Astrocyte (in vitro differentiated cells and primary cell): ENCODE data around the gene SBK3. TPM values are rescaled to one million over a fixed set of nuclear protein-coding genes. Genes with fewer than 3 reads are reported as not detected.

Experiments
- DNase-seq: peaks from one replicate; pipeline ENCODE4 v3.0.0-alpha.2; 2010; ENCODE audit warnings: low read depth
- FAIRE-seq: peaks from 2 replicates; lab custom pipeline; 2011; peaks lifted over from hg19 to GRCh38; lab: Jason Lieb, UNC
- H2AFZ ChIP-seq: 2 replicates; pipeline ENCODE4 v1.6.0; 2012; ENCODE audit warnings: low read depth, low read length, inconsistent platforms
- H3K27ac ChIP-seq: 2 replicates; pipeline ENCODE4 v1.5.1; 2011; ENCODE audit warnings: low read depth, low read length, inconsistent platforms
- H3K27me3 ChIP-seq: 2 replicates; pipeline ENCODE4 v1.6.0; 2011; ENCODE audit warnings: low read length, inconsistent platforms; ENCODE audit not compliant: insufficient read depth
- H3K36me3 ChIP-seq: 2 replicates; pipeline ENCODE4 v1.5.1; 2011; ENCODE audit warnings: low read length, inconsistent platforms; ENCODE audit not compliant: insufficient read depth
- H3K4me1 ChIP-seq: 2 replicates; pipeline ENCODE4 v1.5.1; 2011; ENCODE audit warnings: low read length, inconsistent platforms; ENCODE audit not compliant: insufficient read depth
- H3K4me2 ChIP-seq: 2 replicates; pipeline ENCODE4 v1.6.0; 2012; ENCODE audit warnings: low read length, inconsistent platforms
- H3K4me3 ChIP-seq: 2 replicates; pipeline ENCODE4 v1.5.1; 2011; ENCODE audit warnings: low read depth, mild to moderate bottlenecking, low read length, inconsistent platforms; ENCODE audit not compliant: insufficient read depth
- H3K79me2 ChIP-seq: 2 replicates; pipeline ENCODE4 v1.6.0; 2012; ENCODE audit warnings: mild to moderate bottlenecking, low read length, inconsistent platforms; ENCODE audit not compliant: insufficient read depth
- H3K9ac ChIP-seq: 2 replicates; pipeline ENCODE4 v1.6.0; 2012; ENCODE audit warnings: mild to moderate bottlenecking, low read length, inconsistent platforms
- H3K9me3 ChIP-seq: 2 replicates; pipeline ENCODE4 v1.5.1; 2012; ENCODE audit warnings: low read depth, mild to moderate bottlenecking, low read length, inconsistent platforms; ENCODE audit not compliant: insufficient read depth
- H4K20me1 ChIP-seq: 2 replicates; pipeline ENCODE4 v1.6.0; 2012; ENCODE audit warnings: low read length, inconsistent platforms; ENCODE audit not compliant: insufficient read depth
- H3K27ac Mint-ChIP-seq: one replicate; pipeline ENCODE4 v1.8.0; 2021; ENCODE audit warnings: mild to moderate bottlenecking, mixed read lengths; ENCODE audit not compliant: unreplicated experiment
- H3K27me3 Mint-ChIP-seq: one replicate; pipeline ENCODE4 v1.8.0; 2021; ENCODE audit warnings: low read depth, mixed read lengths; ENCODE audit not compliant: unreplicated experiment
- H3K36me3 Mint-ChIP-seq: one replicate; pipeline ENCODE4 v1.8.0; 2021; ENCODE audit warnings: low read depth, mixed read lengths; ENCODE audit not compliant: unreplicated experiment
- H3K4me1 Mint-ChIP-seq: one replicate; pipeline ENCODE4 v1.8.0; 2021; ENCODE audit warnings: low read depth, mixed read lengths; ENCODE audit not compliant: unreplicated experiment
- H3K4me3 Mint-ChIP-seq: one replicate; pipeline ENCODE4 v1.8.0; 2021; ENCODE audit warnings: mild to moderate bottlenecking, moderate library complexity, mixed read lengths; ENCODE audit not compliant: unreplicated experiment
- H3K9me3 Mint-ChIP-seq: one replicate; pipeline ENCODE4 v1.8.0; 2021; ENCODE audit warnings: mild to moderate bottlenecking, mixed read lengths; ENCODE audit not compliant: unreplicated experiment
- CTCF ChIP-seq: IDR thresholded peaks from 2 replicates; pipeline ENCODE4 v1.5.1; 2011; ENCODE audit warnings: low read depth, mild to moderate bottlenecking, inconsistent platforms, low read length, moderate library complexity; ENCODE audit not compliant: insufficient read depth
- EZH2 ChIP-seq: IDR thresholded peaks from 2 replicates; pipeline ENCODE4 v1.6.1; 2012; ENCODE audit warnings: mild to moderate bottlenecking, low read length, inconsistent platforms; ENCODE audit not compliant: insufficient read depth
- total RNA-seq: library from RNA; stranded (reverse); gene quantifications from 2 replicates; pipeline ENCODE4 v1.2.1, GENCODE V29; 2021

SBK3 gene
- total RNA-seq, 1 donor from 2014 or later: 0.91 TPM

DNA sequence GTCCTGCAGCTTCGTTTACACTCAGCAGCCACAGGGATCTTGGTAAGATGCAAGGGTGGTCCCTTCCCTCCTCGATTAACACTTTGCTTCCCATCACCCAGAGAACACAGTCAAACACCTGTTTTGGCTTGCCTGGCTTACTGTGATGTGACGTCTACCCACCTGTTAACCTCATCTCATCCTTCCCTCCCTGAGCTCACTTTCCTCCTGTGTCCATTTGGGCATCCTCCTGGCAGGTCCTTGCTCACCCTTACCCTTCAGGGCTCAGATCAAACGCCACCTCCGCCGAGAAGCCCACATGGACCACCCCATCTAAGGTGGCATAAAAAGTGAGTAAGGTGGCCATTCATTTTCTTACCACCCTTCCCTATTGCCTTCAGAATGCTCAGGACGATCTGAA, 44.8 kb upstream of the SBK3 start:
- H3K9me3 Mint-ChIP-seq: no peaks in the 10 kb centered on the region
- Histone ChIP-seq H3K27ac (no peak overlapping the region), H3K36me3 (peaks cover 6% of the 10 kb centered on the region), H3K9me3 (no peaks in the 10 kb centered on the region), H4K20me1 (no peaks in the 10 kb centered on the region), H3K79me2 (no peaks in the 10 kb centered on the region), H3K4me3 (no peak overlapping the region), H3K4me1 (peaks cover 17% of the 10 kb centered on the region), H3K9ac (no peak overlapping the region), H2AFZ (no peak overlapping the region), H3K27me3 (no peaks in the 10 kb centered on the region), H3K4me2 (no peak overlapping the region)
- FAIRE-seq: no peak
- DNase-seq: no peak
- H3K4me3 Mint-ChIP-seq: no peak overlapping the region
- peaks cover 14% of the 10 kb centered on the region for H3K4me1 Mint-ChIP-seq
- H3K36me3 Mint-ChIP-seq: peaks cover 6% of the 10 kb centered on the region
- no peak overlapping the region for H3K27ac Mint-ChIP-seq
- TF ChIP-seq EZH2 (no peak), CTCF (no peak)
- no peaks in the 10 kb centered on the region for H3K27me3 Mint-ChIP-seq

DNA sequence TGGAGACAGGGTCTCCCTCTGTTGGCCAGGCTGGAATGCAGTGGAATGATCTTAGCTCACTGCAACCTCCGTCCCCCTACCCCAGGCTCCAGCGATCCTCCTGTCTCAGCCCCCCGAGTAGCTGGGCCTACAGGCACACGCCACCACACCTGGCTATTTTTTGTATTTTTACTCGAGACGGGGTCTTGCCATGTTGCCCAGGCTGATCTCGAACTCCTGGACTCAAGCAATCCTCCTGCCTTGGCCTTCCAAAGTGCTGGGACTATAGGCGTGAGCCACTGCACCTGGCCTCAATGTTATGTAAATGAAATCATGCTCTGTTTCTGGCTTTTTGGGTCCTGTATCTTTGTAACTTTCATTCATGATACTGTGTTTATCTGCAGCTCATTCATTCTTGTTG, 43.4 kb upstream of the SBK3 start:
- FAIRE-seq: no peak

More for the DNA sequence above, 43.4 kb upstream of the SBK3 start:
- Histone ChIP-seq H3K4me3 (no peak overlapping the region), H3K9ac (no peak overlapping the region), H3K27me3 (no peaks in the 10 kb centered on the region), H2AFZ (no peak overlapping the region), H3K4me1 (peaks cover 17% of the 10 kb centered on the region), H4K20me1 (no peaks in the 10 kb centered on the region), H3K27ac (no peak overlapping the region), H3K4me2 (no peak overlapping the region), H3K36me3 (no peaks in the 10 kb centered on the region), H3K79me2 (no peaks in the 10 kb centered on the region), H3K9me3 (no peaks in the 10 kb centered on the region)
- Mint-ChIP-seq H3K4me3 (no peak overlapping the region), H3K9me3 (no peaks in the 10 kb centered on the region), H3K4me1 (peaks cover 14% of the 10 kb centered on the region), H3K27me3 (no peaks in the 10 kb centered on the region), H3K27ac (no peak overlapping the region), H3K36me3 (peaks cover 3% of the 10 kb centered on the region)
- DNase-seq: no peak
- TF ChIP-seq CTCF (no peak), EZH2 (no peak)
